ENCODE data around the gene MOV10L1.

Gene MOV10L1

GRCh38 chr22:50060441-50061140 is 29.2 kb upstream of the MOV10L1 start:
- no peak overlapping the region for H3K4me3 ChIP-seq (ENCODE audit: low read length in 2 of 2)
- H3K27ac ChIP-seq (ENCODE audit: low read length), result no peak overlapping the region
- peaks cover 8% of the 10 kb centered on the region for H3K4me1 ChIP-seq (ENCODE audit: control insufficient read depth, insufficient read depth, low read length)
- H3K27me3 ChIP-seq (ENCODE audit: control insufficient read depth in 1 of 2, insufficient read depth in 2 of 2, low read length in 2 of 2), result peaks cover 28 to 31% of the 10 kb centered on the region in 2 donors
- H3K36me3 ChIP-seq (ENCODE audit: control insufficient read depth in 2 of 2, insufficient read depth in 2 of 2, low read length in 2 of 2), result no peaks in the 10 kb centered on the region
- no peak overlapping the region for H3K9ac ChIP-seq (ENCODE audit: low read length in 2 of 2)
- no peaks in the 10 kb centered on the region for H3K9me3 ChIP-seq (ENCODE audit: control insufficient read depth in 2 of 2, low read length in 2 of 2)

- no peak overlapping the region for H3K27ac ChIP-seq (ENCODE audit: low read length)
- no peak overlapping the region for H3K4me3 ChIP-seq (ENCODE audit: low read length in 2 of 2)
- H3K36me3 ChIP-seq (ENCODE audit: control insufficient read depth in 2 of 2, insufficient read depth in 2 of 2, low read length in 2 of 2), result no peaks in the 10 kb centered on the region
- peaks cover 28 to 31% of the 10 kb centered on the region in 2 donors for H3K27me3 ChIP-seq (ENCODE audit: control insufficient read depth in 1 of 2, insufficient read depth in 2 of 2, low read length in 2 of 2)
- H3K9ac ChIP-seq (ENCODE audit: low read length in 2 of 2), result no peak overlapping the region
- peaks cover 8% of the 10 kb centered on the region for H3K4me1 ChIP-seq (ENCODE audit: control insufficient read depth, insufficient read depth, low read length)
- no peaks in the 10 kb centered on the region for H3K9me3 ChIP-seq (ENCODE audit: control insufficient read depth in 2 of 2, low read length in 2 of 2)
These were observed 28.5 kb upstream of the MOV10L1 start for GRCh38 chr22:50061141-50061823.

DNA sequence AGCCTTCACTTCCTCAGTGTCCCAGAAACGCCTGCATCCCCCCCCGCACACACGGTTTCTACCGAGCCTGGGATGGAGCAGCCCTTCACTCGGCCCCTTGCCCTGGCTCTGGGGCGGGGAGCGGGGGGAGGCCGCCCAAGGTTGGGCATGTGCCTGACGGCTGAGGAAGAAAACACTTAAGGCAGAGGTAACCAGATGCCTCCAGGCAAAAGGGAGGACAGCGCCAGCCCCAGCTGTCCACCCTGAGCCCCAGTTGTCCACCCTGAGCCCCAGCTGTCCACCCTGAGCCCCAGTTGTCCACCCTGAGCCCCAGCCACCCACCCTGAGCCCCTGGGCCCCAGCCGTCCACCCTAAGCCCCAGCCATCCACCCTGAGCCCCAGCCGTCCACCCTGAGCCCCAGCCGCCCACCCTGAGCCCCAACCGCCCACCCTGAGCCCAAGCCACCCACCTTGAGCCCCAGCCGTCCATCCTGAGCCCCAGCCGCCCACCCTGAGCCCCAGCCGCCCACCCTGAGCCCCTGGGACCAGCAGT is 27.9 kb upstream of the MOV10L1 start:
- no peak overlapping the region for H3K9ac ChIP-seq (ENCODE audit: low read length in 2 of 2)
- H3K27me3 ChIP-seq (ENCODE audit: control insufficient read depth in 1 of 2, insufficient read depth in 2 of 2, low read length in 2 of 2), result peaks cover 26 to 31% of the 10 kb centered on the region in 2 donors
- H3K27ac ChIP-seq (ENCODE audit: low read length), result no peak overlapping the region
- H3K4me3 ChIP-seq (ENCODE audit: low read length in 2 of 2), result no peak overlapping the region
- peaks cover 8% of the 10 kb centered on the region for H3K4me1 ChIP-seq (ENCODE audit: control insufficient read depth, insufficient read depth, low read length)
- H3K9me3 ChIP-seq (ENCODE audit: control insufficient read depth in 2 of 2, low read length in 2 of 2), result no peaks in the 10 kb centered on the region
- no peaks in the 10 kb centered on the region for H3K36me3 ChIP-seq (ENCODE audit: control insufficient read depth in 2 of 2, insufficient read depth in 2 of 2, low read length in 2 of 2)

GRCh38 chr22:50062509-50063135 is 27.2 kb upstream of the MOV10L1 start:
- peaks cover 8% of the 10 kb centered on the region for H3K4me1 ChIP-seq (ENCODE audit: control insufficient read depth, insufficient read depth, low read length)
- no peaks in the 10 kb centered on the region for H3K9me3 ChIP-seq (ENCODE audit: control insufficient read depth in 2 of 2, low read length in 2 of 2)
- H3K4me3 ChIP-seq (ENCODE audit: low read length in 2 of 2), result no peak overlapping the region
- H3K27me3 ChIP-seq (ENCODE audit: control insufficient read depth in 1 of 2, insufficient read depth in 2 of 2, low read length in 2 of 2), result peaks cover 25 to 30% of the 10 kb centered on the region in 2 donors
- no peak overlapping the region for H3K9ac ChIP-seq (ENCODE audit: low read length in 2 of 2)
- no peaks in the 10 kb centered on the region for H3K36me3 ChIP-seq (ENCODE audit: control insufficient read depth in 2 of 2, insufficient read depth in 2 of 2, low read length in 2 of 2)
- no peak overlapping the region for H3K27ac ChIP-seq (ENCODE audit: low read length)

DNA sequence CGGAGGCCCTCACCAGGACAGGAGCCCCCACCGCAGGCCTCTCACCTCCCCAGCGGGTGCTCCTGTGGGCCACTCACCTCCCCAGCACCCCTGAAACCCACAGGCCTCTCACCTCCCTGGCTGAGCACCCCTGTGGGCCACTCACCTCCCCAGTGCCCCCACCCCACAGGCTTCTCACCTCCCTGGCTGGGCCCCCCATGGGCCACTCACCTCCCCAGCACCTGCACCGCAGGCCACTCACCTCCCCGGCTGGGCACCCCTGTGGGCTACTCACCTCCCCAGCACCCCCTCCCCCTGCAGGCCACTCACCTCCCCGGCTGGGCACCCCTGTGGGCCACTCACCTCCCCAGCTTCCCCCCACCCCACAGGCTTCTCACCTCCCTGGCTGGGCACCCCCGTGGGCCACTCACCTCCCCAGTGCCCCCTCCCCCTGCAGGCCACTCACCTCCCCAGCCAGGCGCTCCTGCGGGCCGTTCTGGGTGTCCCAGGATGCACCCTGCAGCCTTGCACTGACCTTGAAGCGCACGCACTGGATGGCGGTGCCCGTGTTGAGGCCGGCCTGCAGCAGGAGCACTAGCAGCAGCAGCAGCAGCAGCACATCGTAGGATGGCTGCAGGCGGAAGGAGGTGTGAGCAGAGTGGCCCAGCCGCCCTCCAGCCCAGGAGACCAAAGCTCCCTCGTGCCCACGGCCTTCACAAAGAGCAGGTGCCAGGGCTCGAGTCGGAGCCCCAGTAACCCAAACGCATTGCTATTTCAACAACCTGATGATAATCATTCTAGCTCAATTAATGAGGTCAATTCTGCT is 26.0 kb upstream of the MOV10L1 start:
- no peak overlapping the region for H3K4me3 ChIP-seq (ENCODE audit: low read length in 2 of 2)
- H3K4me1 ChIP-seq (ENCODE audit: control insufficient read depth, insufficient read depth, low read length), result peaks cover 2% of the 10 kb centered on the region
- H3K27ac ChIP-seq (ENCODE audit: low read length), result no peak overlapping the region
- peaks cover 20 to 24% of the 10 kb centered on the region in 2 donors for H3K27me3 ChIP-seq (ENCODE audit: control insufficient read depth in 1 of 2, insufficient read depth in 2 of 2, low read length in 2 of 2)
- no peaks in the 10 kb centered on the region for H3K9me3 ChIP-seq (ENCODE audit: control insufficient read depth in 2 of 2, low read length in 2 of 2)
- no peaks in the 10 kb centered on the region for H3K36me3 ChIP-seq (ENCODE audit: control insufficient read depth in 2 of 2, insufficient read depth in 2 of 2, low read length in 2 of 2)
- no peak overlapping the region for H3K9ac ChIP-seq (ENCODE audit: low read length in 2 of 2)

- Histone ChIP-seq H3K4me1 (ENCODE audit: control insufficient read depth, insufficient read depth, low read length) (no peaks in the 10 kb centered on the region), H3K4me3 (ENCODE audit: low read length in 2 of 2) (no peak overlapping the region), H3K36me3 (ENCODE audit: control insufficient read depth in 2 of 2, insufficient read depth in 2 of 2, low read length in 2 of 2) (no peaks in the 10 kb centered on the region), H3K27me3 (ENCODE audit: control insufficient read depth in 1 of 2, insufficient read depth in 2 of 2, low read length in 2 of 2) (peaks cover 13 to 22% of the 10 kb centered on the region in 2 donors), H3K9ac (ENCODE audit: low read length in 2 of 2) (no peak overlapping the region), H3K27ac (ENCODE audit: low read length) (no peak overlapping the region), H3K9me3 (ENCODE audit: control insufficient read depth in 2 of 2, low read length in 2 of 2) (no peaks in the 10 kb centered on the region)
These were observed 25.4 kb upstream of the MOV10L1 start for GRCh38 chr22:50064453-50064852.

- Histone ChIP-seq H3K4me3 (ENCODE audit: low read length in 2 of 2) (no peak overlapping the region), H3K9ac (ENCODE audit: low read length in 2 of 2) (no peak overlapping the region), H3K4me1 (ENCODE audit: control insufficient read depth, insufficient read depth, low read length) (no peaks in the 10 kb centered on the region), H3K36me3 (ENCODE audit: control insufficient read depth in 2 of 2, insufficient read depth in 2 of 2, low read length in 2 of 2) (no peaks in the 10 kb centered on the region), H3K27ac (ENCODE audit: low read length) (no peak overlapping the region), H3K9me3 (ENCODE audit: control insufficient read depth in 2 of 2, low read length in 2 of 2) (no peaks in the 10 kb centered on the region), H3K27me3 (ENCODE audit: control insufficient read depth in 1 of 2, insufficient read depth in 2 of 2, low read length in 2 of 2) (peaks cover 0 to 5% of the 10 kb centered on the region in 2 donors)
These were observed 22.6 kb upstream of the MOV10L1 start for GRCh38 chr22:50067244-50067643.

DNA sequence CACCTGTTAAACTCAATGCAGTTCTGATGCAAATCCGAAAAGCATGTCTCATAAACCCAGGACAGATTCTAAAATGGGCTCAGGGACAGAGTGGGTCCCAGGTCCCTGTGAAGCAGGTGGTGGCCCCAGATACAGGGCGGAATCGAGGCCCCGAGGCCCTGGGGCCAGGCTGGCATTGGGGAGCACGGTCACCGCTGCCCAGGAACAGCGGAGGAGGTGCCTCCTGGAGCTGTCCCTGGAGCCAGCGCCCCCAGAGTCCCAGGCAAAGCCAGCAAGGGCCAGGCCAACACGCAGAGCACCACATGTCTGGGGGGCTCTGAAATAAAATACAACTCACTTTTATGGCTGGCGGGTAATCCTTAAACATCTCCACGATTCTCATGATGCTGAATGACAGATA is 21.7 kb upstream of the MOV10L1 start:
- H3K9ac ChIP-seq (ENCODE audit: low read length in 2 of 2), result no peak overlapping the region
- no peaks in the 10 kb centered on the region for H3K36me3 ChIP-seq (ENCODE audit: control insufficient read depth in 2 of 2, insufficient read depth in 2 of 2, low read length in 2 of 2)
- H3K27me3 ChIP-seq (ENCODE audit: control insufficient read depth in 1 of 2, insufficient read depth in 2 of 2, low read length in 2 of 2), result peaks cover 0 to 6% of the 10 kb centered on the region in 2 donors
- no peaks in the 10 kb centered on the region for H3K4me1 ChIP-seq (ENCODE audit: control insufficient read depth, insufficient read depth, low read length)
- H3K9me3 ChIP-seq (ENCODE audit: control insufficient read depth in 2 of 2, low read length in 2 of 2), result no peaks in the 10 kb centered on the region
- H3K4me3 ChIP-seq (ENCODE audit: low read length in 2 of 2), result no peak overlapping the region
- no peak overlapping the region for H3K27ac ChIP-seq (ENCODE audit: low read length)

DNA sequence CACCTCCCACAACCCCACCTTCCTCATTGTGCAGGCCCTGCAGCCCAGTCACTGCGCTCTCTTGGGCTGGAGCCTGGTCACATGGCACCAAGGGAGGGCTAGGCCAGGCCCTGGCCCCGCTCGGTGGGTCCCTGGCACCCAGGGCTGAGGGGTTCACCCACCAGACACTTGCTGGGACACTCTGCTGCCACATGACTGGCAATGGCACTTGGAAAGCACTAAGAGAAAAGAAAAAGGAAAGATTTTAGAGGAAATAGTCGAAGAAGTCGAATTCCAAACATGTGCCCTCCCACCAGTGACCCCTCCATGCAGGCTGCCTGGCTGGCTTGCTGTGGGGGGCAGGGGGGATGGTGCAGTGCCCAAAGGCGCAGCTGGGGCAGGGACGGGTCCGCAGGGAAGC is 19.4 kb upstream of the MOV10L1 start:
- no peak overlapping the region for H3K4me3 ChIP-seq (ENCODE audit: low read length in 2 of 2)
- no peaks in the 10 kb centered on the region for H3K4me1 ChIP-seq (ENCODE audit: control insufficient read depth, insufficient read depth, low read length)
- H3K9me3 ChIP-seq (ENCODE audit: control insufficient read depth in 2 of 2, low read length in 2 of 2), result no peaks in the 10 kb centered on the region
- no peaks in the 10 kb centered on the region for H3K36me3 ChIP-seq (ENCODE audit: control insufficient read depth in 2 of 2, insufficient read depth in 2 of 2, low read length in 2 of 2)
- H3K27me3 ChIP-seq (ENCODE audit: control insufficient read depth in 1 of 2, insufficient read depth in 2 of 2, low read length in 2 of 2), result peaks cover 0 to 2% of the 10 kb centered on the region in 2 donors
- no peak overlapping the region for H3K27ac ChIP-seq (ENCODE audit: low read length)
- H3K9ac ChIP-seq (ENCODE audit: low read length in 2 of 2), result no peak overlapping the region

DNA sequence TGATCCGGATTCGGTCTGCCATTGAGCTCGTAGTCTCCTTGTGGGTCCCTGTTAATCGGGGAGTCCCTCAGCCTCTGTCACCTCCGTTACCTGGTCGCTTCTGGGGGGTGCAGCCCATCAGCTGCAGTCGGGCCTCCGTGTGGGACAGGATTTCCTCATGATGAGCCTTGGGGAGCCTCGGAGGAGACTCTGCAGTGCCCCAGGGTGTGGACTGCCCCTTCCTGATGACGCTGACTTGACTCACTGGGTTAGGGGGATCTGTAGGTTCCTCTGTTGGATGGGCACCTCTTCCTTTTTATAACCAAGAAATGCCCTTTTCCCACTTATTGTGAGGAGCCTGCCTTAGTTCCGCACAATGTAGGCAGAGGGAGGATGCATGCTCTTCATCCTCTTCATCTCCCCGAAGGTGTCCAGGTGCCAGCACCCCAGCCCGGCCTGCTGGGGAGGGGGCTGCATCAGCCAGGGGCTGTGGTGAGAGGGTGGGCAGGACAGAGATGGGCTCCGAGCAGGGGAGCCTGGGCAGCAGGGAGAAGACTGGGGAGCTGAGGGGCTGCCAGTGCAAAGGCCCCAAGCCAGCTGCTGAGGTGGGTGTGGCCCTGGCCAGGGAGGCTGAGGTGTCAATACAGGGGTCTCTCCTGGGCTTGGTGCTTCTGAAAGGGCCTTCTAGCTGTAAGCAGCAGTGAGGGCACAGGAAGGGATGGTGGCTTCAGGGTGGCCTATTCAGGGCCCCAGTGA is 18.2 kb upstream of the MOV10L1 start:
- H3K4me1 ChIP-seq (ENCODE audit: control insufficient read depth, insufficient read depth, low read length), result no peaks in the 10 kb centered on the region
- no peaks in the 10 kb centered on the region for H3K36me3 ChIP-seq (ENCODE audit: control insufficient read depth in 2 of 2, insufficient read depth in 2 of 2, low read length in 2 of 2)
- no peak overlapping the region for H3K4me3 ChIP-seq (ENCODE audit: low read length in 2 of 2)
- H3K9me3 ChIP-seq (ENCODE audit: control insufficient read depth in 2 of 2, low read length in 2 of 2), result no peaks in the 10 kb centered on the region
- H3K27ac ChIP-seq (ENCODE audit: low read length), result no peak overlapping the region
- H3K9ac ChIP-seq (ENCODE audit: low read length in 2 of 2), result no peak overlapping the region
- peaks cover 0 to 2% of the 10 kb centered on the region in 2 donors for H3K27me3 ChIP-seq (ENCODE audit: control insufficient read depth in 1 of 2, insufficient read depth in 2 of 2, low read length in 2 of 2)

All from stomach smooth muscle (tissue), 2 donors.